ENCODE data around the gene BEX4. TPM values are rescaled to one million over a fixed set of nuclear protein-coding genes. Genes with fewer than 3 reads are reported as not detected.

Gene BEX4
- total and polyA plus RNA-seq, 2 of the 8 experiments (the other 6 are each of a cell fraction or from before 2014, with no cell fraction given): 27.2 to 45.1 TPM

DNA sequence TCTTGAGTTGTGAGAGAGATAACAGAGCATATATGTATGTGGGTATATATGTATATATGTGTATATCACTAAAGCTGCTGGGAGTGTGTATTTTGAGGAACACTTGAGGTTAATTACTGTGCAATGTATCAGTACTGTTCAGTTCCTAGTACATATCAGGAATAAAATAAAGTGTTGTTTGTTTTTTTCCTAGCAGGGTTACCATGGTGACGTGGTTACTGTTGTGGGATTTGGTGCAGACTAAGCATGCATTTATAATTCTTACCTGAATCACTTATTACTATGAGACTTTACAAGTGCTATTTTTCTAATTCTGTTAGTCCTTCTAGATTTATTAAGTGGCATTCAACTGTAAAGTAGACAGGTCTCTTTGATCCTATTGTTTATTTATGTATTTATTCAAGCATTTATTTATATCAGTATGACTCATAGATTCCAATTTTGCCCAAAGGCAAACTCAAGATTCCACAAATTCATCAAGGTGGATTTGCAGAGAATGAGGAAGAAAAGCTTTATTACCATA lies 26.9 kb upstream of the BEX4 start:
- Histone ChIP-seq H3K36me3 (ENCODE audit: control insufficient read depth in 2 of 4, insufficient read depth in 4 of 4, low read length in 3 of 4) (no peaks in the 10 kb centered on the region), H3K23ac (ENCODE audit: insufficient read length) (no peak overlapping the region), H2AK5ac (ENCODE audit: low read depth, low read length) (no peak overlapping the region), H2AFZ (ENCODE audit: low read length) (no peak overlapping the region), H3K14ac (ENCODE audit: insufficient read length) (no peak overlapping the region), H2BK120ac (replicated peaks; ENCODE audit: low read depth, low read length) (no peak overlapping the region), H3K4me3 (ENCODE audit: extremely low read depth in 1 of 4, insufficient read depth in 2 of 4, low read depth in 3 of 4, low read length in 4 of 4) (no peak overlapping the region), H3K9me3 (ENCODE audit: insufficient read depth in 2 of 2, low read depth in 1 of 2, low read length in 1 of 2) (no peaks in the 10 kb centered on the region), H3K4me1 (replicated peaks in 1 of 4; ENCODE audit: control insufficient read depth in 3 of 4, insufficient read depth in 4 of 4, low read length in 3 of 4) (no peaks in the 10 kb centered on the region), H4K8ac (ENCODE audit: extremely low read depth, insufficient read depth, low read length) (no peak overlapping the region), H4K5ac (ENCODE audit: insufficient read length, low read depth, low read length) (no peak overlapping the region), H3K27me3 (replicated peaks in 1 of 4; ENCODE audit: control insufficient read depth in 3 of 4, extremely low read depth in 1 of 4, insufficient read depth in 3 of 4, low read length in 3 of 4) (peaks cover 8 to 21% (median 15%) of the 10 kb centered on the region in 4 experiments), H2BK12ac (ENCODE audit: low read depth, low read length) (no peak overlapping the region), H3K23me2 (ENCODE audit: low read depth, low read length) (no peaks in the 10 kb centered on the region), H4K20me1 (replicated peaks in 1 of 2; ENCODE audit: control insufficient read depth in 1 of 2, insufficient read depth in 2 of 2, low read length in 2 of 2) (no peaks in the 10 kb centered on the region), H3K79me2 (ENCODE audit: control insufficient read depth in 1 of 2, insufficient read depth in 2 of 2, low read length in 2 of 2) (no peaks in the 10 kb centered on the region), H3K27ac (ENCODE audit: low read depth, low read length) (no peak overlapping the region), H2BK20ac (ENCODE audit: low read length) (no peak overlapping the region), H3K4me2 (ENCODE audit: insufficient read depth in 1 of 2, low read depth in 2 of 2, low read length in 2 of 2) (no peak overlapping the region), H3K79me1 (ENCODE audit: low read depth, low read length) (no peaks in the 10 kb centered on the region), H3K4ac (replicated peaks; ENCODE audit: insufficient read length, low read depth, low read length) (no peak overlapping the region), H2BK15ac (ENCODE audit: low read length) (no peak overlapping the region), H2BK5ac (ENCODE audit: low read depth, low read length) (no peak overlapping the region), H3K56ac (replicated peaks; ENCODE audit: insufficient read length, low read depth, low read length) (no peak overlapping the region), H3K9ac (replicated peaks in 1 of 4; ENCODE audit: extremely low read depth in 1 of 4, low read depth in 3 of 4, low read length in 3 of 4) (no peak overlapping the region), H3K18ac (ENCODE audit: extremely low read depth, low read length) (no peak overlapping the region), H4K91ac (replicated peaks; ENCODE audit: insufficient read length, low read length) (no peak overlapping the region)
- DNase-seq (ENCODE audit: low read depth in 1 of 2, low spot score in 2 of 2): no peak
- WGBS, 2 experiments (ENCODE audit: extremely low coverage in 1 of 2, insufficient coverage in 1 of 2, insufficient read length in 1 of 2, insufficient replicate concordance in 2 of 2, low coverage in 1 of 2, low lambda C conversion rate in 2 of 2, missing lambda C conversion rate in 1 of 2): 100% methylated on average over 1 of the region's 1 CpG; no CpG with 5 or more reads in 1 of the 2 experiments
- FAIRE-seq: no peak
- POLR2A ChIA-PET (ENCODE audit: partially characterized antibody): no interaction called here
- TF ChIP-seq CTCF (IDR thresholded peaks at IDR 0.05; ENCODE audit: control extremely low read depth in 1 of 3, insufficient read depth in 1 of 3, low read depth in 1 of 3, low read length in 3 of 3) (no peak), KDM1A (IDR thresholded peaks at IDR 0.05; ENCODE audit: borderline replicate concordance, low read length) (no peak), CBX8 (IDR thresholded peaks at IDR 0.05; ENCODE audit: borderline replicate concordance, low read depth, low read length) (no peak)
- CTCF ChIA-PET (ENCODE audit: partially characterized antibody): no interaction called here

All from H1 (cell line).